H1 (cell line): Measurements from ENCODE around the gene GH2. TPM values are rescaled to one million over a fixed set of nuclear protein-coding genes. Genes with fewer than 3 reads are reported as not detected.

Experiments
- CBX8 ChIP-seq: fragments of 300-800, 300-1000 bp; sonication (generic); IDR thresholded peaks from 2 replicates; pipeline ENCODE4 v1.7.1; 2016; ENCODE audit warnings: low read depth, low read length, borderline replicate concordance
- RFX5 ChIP-seq: IDR thresholded peaks from 2 replicates; pipeline ENCODE4 v1.6.1; 2011; ENCODE audit warnings: low read depth, low read length, improper control_type of control experiment, borderline replicate concordance
- SRF ChIP-seq: IDR thresholded peaks from 2 replicates; pipeline ENCODE4 v1.6.1; 2011; ENCODE audit warnings: mild to moderate bottlenecking, low read depth, low read length, moderate library complexity
- TBP ChIP-seq: IDR thresholded peaks from 2 replicates; pipeline ENCODE4 v1.6.1; 2011; ENCODE audit warnings: low read depth, low read length, improper control_type of control experiment
- polyA plus RNA-seq, 7 experiments: library from polyadenylated mRNA; depleted of rRNA in 3 of 7; stranded (reverse) in 5 of 7; unstranded in 2 of 7; fragments of >200 nt in 5 of 7; fragments of 200-250 nt in 2 of 7; gene quantifications; 1 replicate in 5 of 7; 2 replicates in 1 of 7; 4 replicates in 1 of 7; pipeline versions ENCODE4 v1.2.1 to v1.2.3, GENCODE V29; 2011 to 2013; ENCODE audit warnings: missing spikeins in 2 of 7, mixed read lengths in 2 of 7
- total RNA-seq: library from RNA; stranded (reverse); fragmentation: NEBNext Ultra II Directional; extraction: Animal tissue kit (Norgen Biotek cat#: 25700); gene quantifications from 2 replicates; pipeline ENCODE4 v1.2.1, GENCODE V29; 2021
- TF ChIP-seq, protein P1 (sequence below): fragments of 300-600 bp; sonication (generic); IDR thresholded peaks from 2 replicates; pipeline ENCODE4 v1.7.1; 2012; ENCODE audit warnings: low read length, moderate library complexity, mild to moderate bottlenecking, inconsistent platforms; ENCODE audit not compliant: insufficient replicate concordance

Gene GH2
- total and polyA plus RNA-seq, 2 of the 8 experiments (the other 6 are each of a cell fraction or from before 2014, with no cell fraction given): 0.60 to 1.5 TPM

DNA sequence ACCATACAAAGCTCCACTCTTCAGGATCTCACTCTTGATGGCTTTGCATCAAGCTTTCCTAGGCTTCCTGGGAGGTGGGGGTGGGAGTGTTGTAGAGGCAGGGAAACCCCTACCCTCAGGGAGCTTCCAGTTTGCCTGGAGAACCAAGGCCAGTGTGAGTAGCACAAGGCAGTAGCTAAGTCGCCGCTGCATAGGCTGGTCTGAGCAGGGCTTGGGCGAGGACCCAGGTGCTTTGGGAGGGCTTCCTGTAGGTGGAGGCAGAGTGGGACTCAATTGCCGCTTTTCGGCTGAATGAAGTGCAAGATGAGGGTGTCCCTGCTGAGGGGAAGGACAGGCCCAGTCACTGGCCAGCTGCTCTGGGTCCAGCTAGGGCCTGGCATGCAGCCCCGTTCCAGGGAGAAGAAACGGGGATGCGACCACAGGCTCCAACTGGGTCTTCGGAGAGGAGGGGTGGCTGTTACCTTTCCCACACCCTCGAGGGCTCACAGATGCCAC is 46.5 kb upstream of the GH2 start (continued):
- TF ChIP-seq, protein P1, sequence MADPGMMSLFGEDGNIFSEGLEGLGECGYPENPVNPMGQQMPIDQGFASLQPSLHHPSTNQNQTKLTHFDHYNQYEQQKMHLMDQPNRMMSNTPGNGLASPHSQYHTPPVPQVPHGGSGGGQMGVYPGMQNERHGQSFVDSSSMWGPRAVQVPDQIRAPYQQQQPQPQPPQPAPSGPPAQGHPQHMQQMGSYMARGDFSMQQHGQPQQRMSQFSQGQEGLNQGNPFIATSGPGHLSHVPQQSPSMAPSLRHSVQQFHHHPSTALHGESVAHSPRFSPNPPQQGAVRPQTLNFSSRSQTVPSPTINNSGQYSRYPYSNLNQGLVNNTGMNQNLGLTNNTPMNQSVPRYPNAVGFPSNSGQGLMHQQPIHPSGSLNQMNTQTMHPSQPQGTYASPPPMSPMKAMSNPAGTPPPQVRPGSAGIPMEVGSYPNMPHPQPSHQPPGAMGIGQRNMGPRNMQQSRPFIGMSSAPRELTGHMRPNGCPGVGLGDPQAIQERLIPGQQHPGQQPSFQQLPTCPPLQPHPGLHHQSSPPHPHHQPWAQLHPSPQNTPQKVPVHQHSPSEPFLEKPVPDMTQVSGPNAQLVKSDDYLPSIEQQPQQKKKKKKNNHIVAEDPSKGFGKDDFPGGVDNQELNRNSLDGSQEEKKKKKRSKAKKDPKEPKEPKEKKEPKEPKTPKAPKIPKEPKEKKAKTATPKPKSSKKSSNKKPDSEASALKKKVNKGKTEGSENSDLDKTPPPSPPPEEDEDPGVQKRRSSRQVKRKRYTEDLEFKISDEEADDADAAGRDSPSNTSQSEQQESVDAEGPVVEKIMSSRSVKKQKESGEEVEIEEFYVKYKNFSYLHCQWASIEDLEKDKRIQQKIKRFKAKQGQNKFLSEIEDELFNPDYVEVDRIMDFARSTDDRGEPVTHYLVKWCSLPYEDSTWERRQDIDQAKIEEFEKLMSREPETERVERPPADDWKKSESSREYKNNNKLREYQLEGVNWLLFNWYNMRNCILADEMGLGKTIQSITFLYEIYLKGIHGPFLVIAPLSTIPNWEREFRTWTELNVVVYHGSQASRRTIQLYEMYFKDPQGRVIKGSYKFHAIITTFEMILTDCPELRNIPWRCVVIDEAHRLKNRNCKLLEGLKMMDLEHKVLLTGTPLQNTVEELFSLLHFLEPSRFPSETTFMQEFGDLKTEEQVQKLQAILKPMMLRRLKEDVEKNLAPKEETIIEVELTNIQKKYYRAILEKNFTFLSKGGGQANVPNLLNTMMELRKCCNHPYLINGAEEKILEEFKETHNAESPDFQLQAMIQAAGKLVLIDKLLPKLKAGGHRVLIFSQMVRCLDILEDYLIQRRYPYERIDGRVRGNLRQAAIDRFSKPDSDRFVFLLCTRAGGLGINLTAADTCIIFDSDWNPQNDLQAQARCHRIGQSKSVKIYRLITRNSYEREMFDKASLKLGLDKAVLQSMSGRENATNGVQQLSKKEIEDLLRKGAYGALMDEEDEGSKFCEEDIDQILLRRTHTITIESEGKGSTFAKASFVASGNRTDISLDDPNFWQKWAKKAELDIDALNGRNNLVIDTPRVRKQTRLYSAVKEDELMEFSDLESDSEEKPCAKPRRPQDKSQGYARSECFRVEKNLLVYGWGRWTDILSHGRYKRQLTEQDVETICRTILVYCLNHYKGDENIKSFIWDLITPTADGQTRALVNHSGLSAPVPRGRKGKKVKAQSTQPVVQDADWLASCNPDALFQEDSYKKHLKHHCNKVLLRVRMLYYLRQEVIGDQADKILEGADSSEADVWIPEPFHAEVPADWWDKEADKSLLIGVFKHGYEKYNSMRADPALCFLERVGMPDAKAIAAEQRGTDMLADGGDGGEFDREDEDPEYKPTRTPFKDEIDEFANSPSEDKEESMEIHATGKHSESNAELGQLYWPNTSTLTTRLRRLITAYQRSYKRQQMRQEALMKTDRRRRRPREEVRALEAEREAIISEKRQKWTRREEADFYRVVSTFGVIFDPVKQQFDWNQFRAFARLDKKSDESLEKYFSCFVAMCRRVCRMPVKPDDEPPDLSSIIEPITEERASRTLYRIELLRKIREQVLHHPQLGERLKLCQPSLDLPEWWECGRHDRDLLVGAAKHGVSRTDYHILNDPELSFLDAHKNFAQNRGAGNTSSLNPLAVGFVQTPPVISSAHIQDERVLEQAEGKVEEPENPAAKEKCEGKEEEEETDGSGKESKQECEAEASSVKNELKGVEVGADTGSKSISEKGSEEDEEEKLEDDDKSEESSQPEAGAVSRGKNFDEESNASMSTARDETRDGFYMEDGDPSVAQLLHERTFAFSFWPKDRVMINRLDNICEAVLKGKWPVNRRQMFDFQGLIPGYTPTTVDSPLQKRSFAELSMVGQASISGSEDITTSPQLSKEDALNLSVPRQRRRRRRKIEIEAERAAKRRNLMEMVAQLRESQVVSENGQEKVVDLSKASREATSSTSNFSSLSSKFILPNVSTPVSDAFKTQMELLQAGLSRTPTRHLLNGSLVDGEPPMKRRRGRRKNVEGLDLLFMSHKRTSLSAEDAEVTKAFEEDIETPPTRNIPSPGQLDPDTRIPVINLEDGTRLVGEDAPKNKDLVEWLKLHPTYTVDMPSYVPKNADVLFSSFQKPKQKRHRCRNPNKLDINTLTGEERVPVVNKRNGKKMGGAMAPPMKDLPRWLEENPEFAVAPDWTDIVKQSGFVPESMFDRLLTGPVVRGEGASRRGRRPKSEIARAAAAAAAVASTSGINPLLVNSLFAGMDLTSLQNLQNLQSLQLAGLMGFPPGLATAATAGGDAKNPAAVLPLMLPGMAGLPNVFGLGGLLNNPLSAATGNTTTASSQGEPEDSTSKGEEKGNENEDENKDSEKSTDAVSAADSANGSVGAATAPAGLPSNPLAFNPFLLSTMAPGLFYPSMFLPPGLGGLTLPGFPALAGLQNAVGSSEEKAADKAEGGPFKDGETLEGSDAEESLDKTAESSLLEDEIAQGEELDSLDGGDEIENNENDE: no peak
- TF ChIP-seq RFX5 (no peak), CBX8 (no peak), SRF (no peak), TBP (no peak)
- TF ChIP-seq, all 59 proteins: peak for 0
